ENCODE results near the gene ZBTB33. TPM values are rescaled to one million over a fixed set of nuclear protein-coding genes. Genes with fewer than 3 reads are reported as not detected.

Gene ZBTB33
- total and polyA plus RNA-seq, 2 of the 13 experiments (the other 11 are each of a cell fraction or from before 2014, with no cell fraction given), result 6.5 to 20.2 TPM

DNA sequence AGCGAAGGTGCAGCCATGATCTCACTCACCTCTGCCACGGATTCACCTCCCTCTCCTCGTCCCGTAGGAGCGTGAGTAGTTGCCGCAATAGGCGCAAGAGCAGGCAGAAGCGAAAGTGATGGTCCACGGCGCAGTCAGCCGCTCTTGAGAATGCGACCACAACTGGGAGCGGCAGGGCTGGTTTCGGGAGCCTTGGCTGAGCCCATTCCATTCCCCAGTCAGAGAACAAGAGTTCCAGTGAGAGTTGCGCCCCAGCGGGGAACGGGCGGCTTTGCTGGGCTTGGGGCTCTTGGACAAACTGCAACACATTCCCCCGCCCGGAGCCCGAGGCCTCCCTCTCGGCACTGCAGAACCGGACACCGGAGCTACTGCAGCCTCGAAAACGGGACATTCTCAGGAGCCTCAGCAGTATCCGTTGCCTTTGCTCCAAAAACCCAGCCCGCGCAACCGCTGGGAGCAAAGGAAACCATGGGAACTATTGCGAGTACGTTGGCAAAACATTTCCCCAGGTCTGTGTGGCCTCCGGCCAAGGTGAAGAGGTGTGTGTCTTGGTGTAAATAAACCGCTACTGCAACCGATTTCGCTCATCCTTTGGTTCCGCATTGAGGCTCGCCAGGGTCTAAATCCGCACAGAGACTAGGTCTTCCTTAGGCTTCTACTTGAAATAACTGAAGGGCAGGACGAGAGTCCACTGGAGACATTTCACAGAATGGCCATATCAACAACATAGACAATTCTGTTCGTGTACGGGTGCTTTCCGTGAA is 5.7 kb upstream of the ZBTB33 start (continued):
- TF ChIP-seq, protein P1, sequence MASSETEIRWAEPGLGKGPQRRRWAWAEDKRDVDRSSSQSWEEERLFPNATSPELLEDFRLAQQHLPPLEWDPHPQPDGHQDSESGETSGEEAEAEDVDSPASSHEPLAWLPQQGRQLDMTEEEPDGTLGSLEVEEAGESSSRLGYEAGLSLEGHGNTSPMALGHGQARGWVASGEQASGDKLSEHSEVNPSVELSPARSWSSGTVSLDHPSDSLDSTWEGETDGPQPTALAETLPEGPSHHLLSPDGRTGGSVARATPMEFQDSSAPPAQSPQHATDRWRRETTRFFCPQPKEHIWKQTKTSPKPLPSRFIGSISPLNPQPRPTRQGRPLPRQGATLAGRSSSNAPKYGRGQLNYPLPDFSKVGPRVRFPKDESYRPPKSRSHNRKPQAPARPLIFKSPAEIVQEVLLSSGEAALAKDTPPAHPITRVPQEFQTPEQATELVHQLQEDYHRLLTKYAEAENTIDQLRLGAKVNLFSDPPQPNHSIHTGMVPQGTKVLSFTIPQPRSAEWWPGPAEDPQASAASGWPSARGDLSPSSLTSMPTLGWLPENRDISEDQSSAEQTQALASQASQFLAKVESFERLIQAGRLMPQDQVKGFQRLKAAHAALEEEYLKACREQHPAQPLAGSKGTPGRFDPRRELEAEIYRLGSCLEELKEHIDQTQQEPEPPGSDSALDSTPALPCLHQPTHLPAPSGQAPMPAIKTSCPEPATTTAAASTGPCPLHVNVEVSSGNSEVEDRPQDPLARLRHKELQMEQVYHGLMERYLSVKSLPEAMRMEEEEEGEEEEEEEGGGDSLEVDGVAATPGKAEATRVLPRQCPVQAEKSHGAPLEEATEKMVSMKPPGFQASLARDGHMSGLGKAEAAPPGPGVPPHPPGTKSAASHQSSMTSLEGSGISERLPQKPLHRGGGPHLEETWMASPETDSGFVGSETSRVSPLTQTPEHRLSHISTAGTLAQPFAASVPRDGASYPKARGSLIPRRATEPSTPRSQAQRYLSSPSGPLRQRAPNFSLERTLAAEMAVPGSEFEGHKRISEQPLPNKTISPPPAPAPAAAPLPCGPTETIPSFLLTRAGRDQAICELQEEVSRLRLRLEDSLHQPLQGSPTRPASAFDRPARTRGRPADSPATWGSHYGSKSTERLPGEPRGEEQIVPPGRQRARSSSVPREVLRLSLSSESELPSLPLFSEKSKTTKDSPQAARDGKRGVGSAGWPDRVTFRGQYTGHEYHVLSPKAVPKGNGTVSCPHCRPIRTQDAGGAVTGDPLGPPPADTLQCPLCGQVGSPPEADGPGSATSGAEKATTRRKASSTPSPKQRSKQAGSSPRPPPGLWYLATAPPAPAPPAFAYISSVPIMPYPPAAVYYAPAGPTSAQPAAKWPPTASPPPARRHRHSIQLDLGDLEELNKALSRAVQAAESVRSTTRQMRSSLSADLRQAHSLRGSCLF (CRISPR knock-in tag; IDR thresholded peaks at IDR 0.05; ENCODE audit: borderline replicate concordance), result no peak
- TF ChIP-seq HNRNPH1 (optimal IDR thresholded peaks at IDR 0.05; ENCODE audit: low read depth, low read length), result no peak
- TF ChIP-seq ZBTB7B (CRISPR knock-in tag; IDR thresholded peaks at IDR 0.05), result no peak
- no peak for TF ChIP-seq MTF2 (CRISPR knock-in tag; IDR thresholded peaks at IDR 0.05; ENCODE audit: borderline replicate concordance)
- TF ChIP-seq, protein P2, sequence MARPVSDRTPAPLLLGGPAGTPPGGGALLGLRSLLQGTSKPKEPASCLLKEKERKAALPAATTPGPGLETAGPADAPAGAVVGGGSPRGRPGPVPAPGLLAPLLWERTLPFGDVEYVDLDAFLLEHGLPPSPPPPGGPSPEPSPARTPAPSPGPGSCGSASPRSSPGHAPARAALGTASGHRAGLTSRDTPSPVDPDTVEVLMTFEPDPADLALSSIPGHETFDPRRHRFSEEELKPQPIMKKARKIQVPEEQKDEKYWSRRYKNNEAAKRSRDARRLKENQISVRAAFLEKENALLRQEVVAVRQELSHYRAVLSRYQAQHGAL (CRISPR knock-in tag; IDR thresholded peaks at IDR 0.05; ENCODE audit: not compliant biosample characterization), result no peak
- TF ChIP-seq, protein P3, sequence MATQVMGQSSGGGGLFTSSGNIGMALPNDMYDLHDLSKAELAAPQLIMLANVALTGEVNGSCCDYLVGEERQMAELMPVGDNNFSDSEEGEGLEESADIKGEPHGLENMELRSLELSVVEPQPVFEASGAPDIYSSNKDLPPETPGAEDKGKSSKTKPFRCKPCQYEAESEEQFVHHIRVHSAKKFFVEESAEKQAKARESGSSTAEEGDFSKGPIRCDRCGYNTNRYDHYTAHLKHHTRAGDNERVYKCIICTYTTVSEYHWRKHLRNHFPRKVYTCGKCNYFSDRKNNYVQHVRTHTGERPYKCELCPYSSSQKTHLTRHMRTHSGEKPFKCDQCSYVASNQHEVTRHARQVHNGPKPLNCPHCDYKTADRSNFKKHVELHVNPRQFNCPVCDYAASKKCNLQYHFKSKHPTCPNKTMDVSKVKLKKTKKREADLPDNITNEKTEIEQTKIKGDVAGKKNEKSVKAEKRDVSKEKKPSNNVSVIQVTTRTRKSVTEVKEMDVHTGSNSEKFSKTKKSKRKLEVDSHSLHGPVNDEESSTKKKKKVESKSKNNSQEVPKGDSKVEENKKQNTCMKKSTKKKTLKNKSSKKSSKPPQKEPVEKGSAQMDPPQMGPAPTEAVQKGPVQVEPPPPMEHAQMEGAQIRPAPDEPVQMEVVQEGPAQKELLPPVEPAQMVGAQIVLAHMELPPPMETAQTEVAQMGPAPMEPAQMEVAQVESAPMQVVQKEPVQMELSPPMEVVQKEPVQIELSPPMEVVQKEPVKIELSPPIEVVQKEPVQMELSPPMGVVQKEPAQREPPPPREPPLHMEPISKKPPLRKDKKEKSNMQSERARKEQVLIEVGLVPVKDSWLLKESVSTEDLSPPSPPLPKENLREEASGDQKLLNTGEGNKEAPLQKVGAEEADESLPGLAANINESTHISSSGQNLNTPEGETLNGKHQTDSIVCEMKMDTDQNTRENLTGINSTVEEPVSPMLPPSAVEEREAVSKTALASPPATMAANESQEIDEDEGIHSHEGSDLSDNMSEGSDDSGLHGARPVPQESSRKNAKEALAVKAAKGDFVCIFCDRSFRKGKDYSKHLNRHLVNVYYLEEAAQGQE (IDR thresholded peaks at IDR 0.05; ENCODE audit: borderline replicate concordance in 1 of 2, low read depth in 1 of 2, low read length in 2 of 2), result 0 out of 4 replicates have a peak, but pooled peaks of 1 of the 2 experiments have one; percentile 15
- TF ChIP-seq, protein P4, sequence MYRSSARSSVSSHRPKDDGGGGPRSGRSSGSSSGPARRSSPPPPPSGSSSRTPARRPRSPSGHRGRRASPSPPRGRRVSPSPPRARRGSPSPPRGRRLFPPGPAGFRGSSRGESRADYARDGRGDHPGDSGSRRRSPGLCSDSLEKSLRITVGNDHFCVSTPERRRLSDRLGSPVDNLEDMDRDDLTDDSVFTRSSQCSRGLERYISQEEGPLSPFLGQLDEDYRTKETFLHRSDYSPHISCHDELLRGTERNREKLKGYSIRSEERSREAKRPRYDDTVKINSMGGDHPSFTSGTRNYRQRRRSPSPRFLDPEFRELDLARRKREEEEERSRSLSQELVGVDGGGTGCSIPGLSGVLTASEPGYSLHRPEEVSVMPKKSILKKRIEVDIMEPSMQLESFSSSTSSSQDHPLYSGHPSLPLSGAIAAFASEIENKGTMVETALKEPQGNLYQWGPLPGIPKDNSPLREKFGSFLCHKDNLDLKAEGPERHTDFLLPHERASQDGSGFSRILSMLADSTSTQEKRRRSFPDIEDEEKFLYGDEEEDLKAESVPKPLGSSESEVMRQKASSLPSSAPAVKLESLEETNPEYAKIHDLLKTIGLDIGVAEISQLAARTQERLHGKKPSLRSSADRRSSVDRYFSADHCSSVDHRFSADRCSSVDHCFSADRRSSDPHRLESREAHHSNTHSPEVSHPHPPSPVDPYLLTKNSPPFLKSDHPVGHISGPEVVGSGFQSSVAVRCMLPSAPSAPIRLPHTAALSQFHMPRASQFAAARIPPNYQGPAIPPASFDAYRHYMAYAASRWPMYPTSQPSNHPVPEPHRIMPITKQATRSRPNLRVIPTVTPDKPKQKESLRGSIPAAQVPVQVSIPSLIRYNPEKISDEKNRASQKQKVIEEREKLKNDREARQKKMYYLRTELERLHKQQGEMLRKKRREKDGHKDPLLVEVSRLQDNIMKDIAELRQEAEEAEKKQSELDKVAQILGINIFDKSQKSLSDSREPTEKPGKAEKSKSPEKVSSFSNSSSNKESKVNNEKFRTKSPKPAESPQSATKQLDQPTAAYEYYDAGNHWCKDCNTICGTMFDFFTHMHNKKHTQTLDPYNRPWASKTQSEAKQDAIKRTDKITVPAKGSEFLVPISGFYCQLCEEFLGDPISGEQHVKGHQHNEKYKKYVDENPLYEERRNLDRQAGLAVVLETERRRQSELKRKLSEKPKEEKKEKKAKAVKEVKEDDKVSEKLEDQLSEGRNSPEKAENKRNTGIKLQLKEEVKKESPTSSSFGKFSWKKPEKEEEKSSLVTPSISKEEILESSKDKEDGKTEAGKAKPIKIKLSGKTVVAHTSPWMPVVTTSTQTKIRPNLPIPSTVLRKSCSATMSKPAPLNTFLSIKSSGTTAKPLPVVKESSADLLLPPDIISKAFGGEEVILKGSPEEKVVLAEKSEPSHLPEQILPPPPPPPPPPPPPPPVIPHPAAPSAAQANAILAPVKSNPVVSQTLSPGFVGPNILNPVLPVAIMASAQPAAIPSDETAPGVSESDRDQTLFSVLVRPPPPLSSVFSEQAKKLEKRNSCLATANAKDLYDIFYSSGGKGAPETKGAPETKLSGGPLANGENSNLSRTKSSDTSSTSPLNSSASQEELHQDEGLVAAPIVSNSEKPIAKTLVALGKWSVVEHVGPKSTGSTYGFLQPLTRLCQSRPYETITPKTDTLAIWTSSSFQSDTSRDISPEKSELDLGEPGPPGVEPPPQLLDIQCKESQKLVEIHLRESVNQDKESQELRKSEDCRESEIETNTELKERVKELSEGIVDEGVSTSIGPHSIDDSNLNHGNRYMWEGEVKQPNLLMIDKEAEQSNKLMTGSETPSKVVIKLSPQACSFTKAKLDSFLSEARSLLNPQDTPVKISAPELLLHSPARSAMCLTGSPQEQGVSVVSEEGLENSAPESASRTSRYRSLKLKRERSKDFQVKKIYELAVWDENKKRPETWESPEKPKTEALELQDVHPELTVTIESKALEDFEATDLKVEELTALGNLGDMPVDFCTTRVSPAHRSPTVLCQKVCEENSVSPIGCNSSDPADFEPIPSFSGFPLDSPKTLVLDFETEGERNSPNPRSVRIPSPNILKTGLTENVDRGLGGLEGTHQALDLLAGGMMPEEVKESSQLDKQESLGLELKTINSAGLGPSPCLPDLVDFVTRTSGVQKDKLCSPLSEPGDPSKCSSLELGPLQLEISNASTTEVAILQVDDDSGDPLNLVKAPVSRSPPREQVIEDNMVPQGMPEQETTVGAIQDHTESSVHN (CRISPR knock-in tag; IDR thresholded peaks at IDR 0.05), result no peak
- TF ChIP-seq MATR3 (CRISPR knock-in tag; IDR thresholded peaks at IDR 0.05), result no peak
- no peak for TF ChIP-seq ZNF883 (CRISPR knock-in tag; IDR thresholded peaks at IDR 0.05; ENCODE audit: not compliant biosample characterization)

Data from HepG2 (cell line).